ENCODE measurements around the gene ELOB.
"Not testable (repeated sequence)": the region's sequence is repeated elsewhere in the genome, so short reads cannot be mapped to it uniquely, and the experiment has no call there.

ELOB gene

GRCh38 chr16:2745116-2745890, 31.8 kb downstream of the ELOB start:
- DNase-seq (ENCODE audit: low spot score), result no peak

- DNase-seq (ENCODE audit: low spot score), result no peak
Measured at GRCh38 chr16:2744711-2745110, 32.4 kb downstream of the ELOB start.

DNA sequence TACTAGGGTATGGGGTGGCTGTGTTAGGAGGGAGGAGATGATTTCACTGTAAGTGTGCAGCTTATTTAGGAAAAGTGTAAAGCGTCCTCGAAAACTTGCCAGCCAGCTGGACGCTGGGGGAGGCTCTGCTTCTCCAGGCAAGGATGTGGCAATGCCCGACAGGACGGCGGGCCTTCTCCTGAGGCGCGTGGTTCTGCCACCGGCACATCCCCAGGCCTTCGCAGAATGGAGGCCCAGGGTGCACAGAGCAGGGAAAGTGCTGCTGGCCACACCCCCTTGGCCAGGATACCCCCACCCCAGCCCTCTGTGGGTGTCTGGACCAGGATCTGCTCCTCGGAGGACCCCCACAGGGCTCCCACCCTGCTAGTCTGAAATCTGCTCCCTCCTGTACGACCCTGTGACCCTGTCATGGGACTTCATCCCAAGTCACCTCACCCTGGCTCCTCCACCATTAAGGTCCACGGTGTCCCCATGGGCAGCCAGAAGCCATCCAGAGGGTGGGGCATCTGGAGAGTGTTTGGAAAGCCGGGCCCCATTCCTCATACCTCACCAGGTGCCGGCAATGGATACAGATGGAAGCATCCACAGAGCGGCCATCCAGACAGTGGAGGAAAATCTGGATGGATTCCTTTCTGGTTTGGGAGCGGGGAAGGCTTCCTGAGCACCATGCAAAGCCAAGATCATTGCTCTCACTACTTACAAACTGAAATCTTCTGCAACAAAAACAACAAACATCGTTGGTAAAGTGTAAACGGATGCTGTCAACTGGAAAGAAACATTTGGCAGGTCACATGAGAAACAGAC, 33.9 kb downstream of the ELOB start:
- no peak for DNase-seq (ENCODE audit: low spot score)

DNA sequence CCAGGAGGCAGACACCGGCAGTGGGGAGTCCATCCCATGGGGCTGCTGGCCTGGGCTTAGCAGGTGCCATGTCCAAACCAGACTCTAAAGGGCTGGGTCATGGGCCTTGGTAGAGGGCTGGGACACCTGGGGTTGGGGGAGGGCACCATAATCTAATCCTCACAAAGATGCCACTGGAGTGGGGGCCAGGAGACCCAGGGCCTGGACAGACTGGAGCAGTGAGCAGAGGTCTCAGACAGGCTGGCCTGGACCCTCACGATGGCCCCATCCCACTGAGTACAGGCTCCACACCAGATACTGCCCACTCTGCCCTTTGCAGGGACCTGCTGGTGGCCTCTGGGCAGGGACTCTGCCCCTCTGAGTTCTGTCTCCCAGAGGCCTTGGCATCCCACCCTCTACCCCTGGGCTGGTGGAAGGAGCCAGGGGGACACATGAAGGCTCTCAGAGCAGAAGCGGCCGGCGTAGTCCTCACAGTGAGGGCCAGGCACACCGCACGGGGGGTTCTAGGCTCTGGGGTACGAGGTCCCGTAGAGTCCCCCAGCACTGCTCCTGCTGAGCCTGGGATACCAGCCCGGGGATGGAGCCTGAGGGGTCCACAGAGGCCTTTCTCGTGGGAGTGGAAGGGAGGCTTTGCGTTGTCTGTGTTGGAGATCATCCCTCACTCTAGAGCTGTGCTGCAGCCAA, 34.6 kb downstream of the ELOB start:
- no peak for DNase-seq (ENCODE audit: low spot score)

DNA sequence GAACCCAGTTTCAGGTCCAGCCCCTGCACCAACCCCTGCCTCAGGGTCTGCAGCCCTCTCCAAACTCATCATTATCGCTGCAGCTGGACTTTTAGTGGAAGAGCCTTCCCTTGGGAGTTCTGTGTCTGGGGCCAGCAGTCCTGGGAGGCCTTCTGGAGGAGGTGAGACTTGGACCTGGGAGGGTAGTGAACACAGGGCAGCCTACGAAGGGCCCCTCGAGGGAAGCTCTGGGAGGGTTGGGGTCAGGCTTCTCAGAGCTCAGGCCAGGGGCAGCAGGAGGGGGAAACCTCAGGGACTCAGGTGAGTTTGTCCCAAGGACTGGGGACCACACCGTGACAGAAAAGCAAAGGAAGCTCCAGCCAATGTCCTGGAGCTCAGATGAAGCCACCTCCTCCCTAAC, 35.9 kb downstream of the ELOB start:
- no peak for DNase-seq (ENCODE audit: low spot score)

GRCh38 chr16:2740476-2740875, 36.6 kb downstream of the ELOB start:
- no peak for DNase-seq (ENCODE audit: low spot score)

DNA sequence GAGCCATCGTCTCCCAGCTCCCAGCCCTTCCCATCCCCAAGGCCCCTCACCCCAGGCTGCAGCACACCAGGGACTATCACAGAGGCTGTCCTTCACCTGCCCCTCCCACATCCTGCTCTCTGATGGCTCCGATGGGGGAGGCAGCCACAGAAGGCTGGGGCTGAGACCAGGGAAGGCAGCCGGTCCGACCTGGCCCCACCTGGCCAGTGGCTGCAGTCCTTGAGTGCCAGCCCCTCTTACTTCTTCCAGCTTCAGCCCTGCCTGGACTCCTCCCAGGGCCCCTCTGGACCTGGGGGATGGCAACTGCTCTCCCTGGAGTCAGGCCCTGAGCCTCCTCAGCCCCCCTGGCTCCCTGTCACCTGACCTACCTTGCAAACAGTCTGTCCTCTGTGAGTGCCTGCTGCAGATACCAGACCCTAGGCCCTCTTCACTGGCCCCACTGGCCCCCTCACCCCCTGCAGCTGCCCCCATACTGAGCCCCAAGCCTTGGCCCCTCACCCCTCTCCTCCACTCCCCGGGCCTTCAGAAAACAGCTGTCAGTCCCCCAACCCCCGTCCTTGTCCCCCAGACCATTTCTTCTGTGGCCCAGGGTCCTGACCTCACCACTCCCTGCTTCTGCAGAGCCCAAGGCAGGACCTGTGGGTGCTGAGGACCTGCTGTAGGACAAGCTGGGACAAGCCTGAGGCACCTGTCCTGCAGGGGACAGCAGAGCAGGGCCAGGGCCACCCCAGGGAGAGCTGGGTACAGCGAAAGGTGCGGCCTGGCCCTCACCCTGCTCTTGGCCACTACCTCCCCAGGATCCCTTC, 37.3 kb downstream of the ELOB start:
- no peak for DNase-seq (ENCODE audit: low spot score)

- no peak for DNase-seq (ENCODE audit: low spot score)
Measured at GRCh38 chr16:2738615-2739014, 38.5 kb downstream of the ELOB start.

GRCh38 chr16:2737895-2738418, 39.1 kb downstream of the ELOB start:
- no peak for DNase-seq (ENCODE audit: low spot score)

GRCh38 chr16:2737238-2737605, 39.9 kb downstream of the ELOB start:
- DNase-seq (ENCODE audit: low spot score), result no peak

- DNase-seq (ENCODE audit: low spot score), result no peak
Measured at GRCh38 chr16:2736476-2737237, 40.4 kb downstream of the ELOB start.

- DNase-seq (ENCODE audit: low spot score), result no peak
Measured at GRCh38 chr16:2734844-2735515, 42.1 kb downstream of the ELOB start.

DNA sequence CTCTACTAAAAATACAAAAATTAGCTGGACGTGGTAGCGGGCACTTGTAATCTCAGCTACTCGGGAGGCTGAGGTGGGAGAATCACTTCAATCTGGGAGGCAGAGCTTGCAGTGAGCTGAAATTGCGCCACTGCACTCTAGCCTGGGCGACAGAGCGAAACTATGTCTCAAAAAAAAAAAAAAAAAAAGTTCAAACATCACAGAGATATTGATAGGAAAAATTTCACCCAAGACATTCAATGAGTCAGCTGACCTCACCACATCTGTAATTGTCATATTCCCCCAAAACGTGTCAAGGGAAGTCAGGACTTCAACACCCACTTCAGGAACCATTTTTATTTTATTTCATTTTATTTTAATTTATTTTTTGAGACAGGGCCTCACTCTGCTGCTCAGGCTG, 49.0 kb downstream of the ELOB start:
- DNase-seq (ENCODE audit: low spot score), result no peak

DNA sequence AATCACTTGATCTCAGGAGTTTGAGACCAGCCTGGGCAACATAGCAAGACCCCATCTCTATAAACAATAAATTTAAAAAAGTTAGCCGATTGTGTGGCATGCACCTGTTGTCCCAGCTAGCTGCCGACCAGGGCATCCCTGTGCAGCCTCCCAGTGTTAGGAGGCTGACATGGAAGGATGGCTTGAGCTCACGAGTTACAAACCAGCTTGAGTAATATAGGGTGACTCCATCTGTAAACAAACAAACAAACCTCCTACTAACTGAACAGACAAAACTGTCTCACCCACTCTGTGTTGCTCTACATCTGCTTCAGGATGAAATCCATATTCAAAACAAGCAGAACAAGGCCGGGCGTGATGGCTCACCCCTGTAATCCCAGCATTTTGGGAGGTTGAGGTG, 50.2 kb downstream of the ELOB start:
- DNase-seq (ENCODE audit: low spot score), result no peak

DNA sequence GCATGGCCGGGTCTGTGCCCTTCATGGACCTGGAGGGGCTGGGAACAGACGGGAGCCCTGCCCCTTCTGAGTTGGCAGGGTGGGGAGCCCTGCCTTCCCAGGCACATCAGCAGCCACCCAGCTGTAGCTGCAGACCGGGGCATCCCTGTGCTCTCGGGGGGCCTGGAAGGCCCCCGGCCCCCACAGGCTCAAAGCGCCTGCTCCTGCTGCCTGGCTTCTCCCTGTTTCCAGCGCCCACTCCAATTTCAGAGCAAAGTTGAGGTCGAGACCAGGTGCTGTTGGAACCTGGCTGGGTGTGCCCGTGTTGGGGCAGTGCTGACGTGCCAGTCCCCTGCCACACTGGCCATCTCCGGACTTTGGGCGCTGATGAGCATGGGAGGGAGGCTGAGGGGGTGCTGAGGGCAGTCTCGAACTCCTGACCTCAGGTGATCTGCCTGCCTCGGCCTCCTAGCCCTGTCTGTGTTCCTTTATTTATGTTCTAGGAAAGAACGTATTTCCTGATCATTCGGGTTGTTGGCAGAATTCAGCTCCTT, 52.2 kb downstream of the ELOB start:
- no peak for DNase-seq (ENCODE audit: low spot score)

DNA sequence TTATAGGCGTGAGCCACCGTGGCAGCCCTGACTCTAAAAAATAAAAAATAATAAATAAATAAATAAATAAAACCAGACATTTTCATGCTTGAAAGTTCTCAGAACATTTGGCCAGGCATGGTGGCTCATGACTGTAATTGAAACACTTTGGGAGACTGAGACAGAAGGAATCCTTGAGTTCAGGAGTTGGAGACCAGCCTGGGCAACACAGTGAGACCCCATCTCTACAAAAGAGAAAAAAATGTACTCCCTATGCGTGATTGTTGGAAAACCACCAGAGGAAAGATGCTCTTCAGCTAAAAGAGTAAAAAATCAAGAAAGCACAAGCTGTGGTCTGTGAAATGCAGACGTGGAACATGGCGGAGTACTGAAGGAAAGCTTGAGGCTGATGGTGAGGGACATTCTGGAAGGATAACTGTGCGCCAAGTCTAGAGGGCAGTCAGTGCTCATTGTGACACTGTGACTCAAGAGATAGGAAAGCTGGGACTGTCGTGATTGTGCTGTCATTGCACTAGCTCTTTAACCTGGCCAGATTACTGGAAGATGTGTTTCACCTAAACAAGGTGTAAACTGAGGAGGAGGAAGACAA, 52.9 kb downstream of the ELOB start:
- DNase-seq (ENCODE audit: low spot score), result no peak

GRCh38 chr16:2721634-2722173, 55.4 kb downstream of the ELOB start:
- DNase-seq (ENCODE audit: low spot score), result not testable (repeated sequence)
